GM12892 (cell line): ENCODE results near the gene ADRM1.

Experiments
- POLR2A ChIP-seq: IDR thresholded peaks from 2 replicates; pipeline ENCODE4 v1.6.1; 2011; ENCODE audit warnings: low read depth, low read length, control low read depth
- POLR2AphosphoS5 ChIP-seq: IDR thresholded peaks from 2 replicates; pipeline ENCODE4 v1.6.1; 2011; ENCODE audit warnings: low read depth, low read length, control low read depth

DNA sequence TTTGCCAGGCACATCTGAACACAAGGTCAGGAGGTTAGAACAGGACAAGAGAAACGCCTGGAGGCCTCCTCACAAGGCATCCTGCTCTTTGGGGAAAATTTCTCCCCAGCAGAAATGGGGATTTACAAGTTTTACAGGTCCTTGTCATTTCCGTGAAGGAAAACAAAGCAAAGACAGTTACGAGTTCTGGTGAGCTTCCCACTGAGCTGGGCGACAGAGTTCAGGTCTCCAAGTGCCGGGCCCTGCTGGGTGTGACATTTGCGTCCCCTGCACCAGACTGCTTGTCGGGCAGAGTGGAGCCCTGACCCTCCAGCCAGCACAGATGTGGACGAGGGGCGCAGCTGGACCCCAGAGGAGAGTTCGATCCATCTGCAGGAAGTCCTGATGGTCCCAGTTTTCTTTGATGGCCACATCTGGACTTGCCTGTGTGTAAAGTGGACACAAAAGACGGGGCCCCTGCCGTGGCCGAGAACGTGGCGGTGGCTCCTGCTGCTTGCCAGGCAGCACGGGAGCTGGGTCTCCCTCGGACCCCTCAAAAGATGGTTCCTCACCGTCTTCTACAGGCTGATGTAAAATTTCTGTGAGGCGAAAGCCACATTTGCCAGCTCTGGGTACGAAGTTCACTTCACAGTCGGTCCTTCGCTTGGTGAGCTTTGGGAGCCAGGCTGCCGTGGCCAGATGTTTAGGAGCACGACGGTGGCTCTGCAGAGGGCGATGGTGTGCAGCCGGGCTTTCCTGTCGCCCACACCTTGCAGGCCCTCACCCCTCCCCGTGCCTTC is 5.2 kb upstream of the ADRM1 start:
- TF ChIP-seq POLR2A, result no peak
- no peak for TF ChIP-seq POLR2AphosphoS5
